Heart left ventricle (tissue), 13 donors: Measurements from ENCODE around the gene APMAP.

Experiments
- POLR2A ChIP-seq, 2 donors: fragments of 450-650 bp; IDR thresholded peaks; one replicate each; pipeline ENCODE4 v1.6.1; 2017; ENCODE audit warnings: antibody characterized with exemption in 2 of 2, mild to moderate bottlenecking in 2 of 2, moderate library complexity in 2 of 2
- TF ChIP-seq, protein P1 (sequence below), 12 donors: fragments of 200-600 bp; sonication (generic) in 4 of 12; IDR thresholded peaks; one replicate each; pipeline versions ENCODE4 v1.5.0 to v1.8.0; 2018 to 2022; ENCODE audit warnings: antibody characterized with exemption in 12 of 12, mild to moderate bottlenecking in 5 of 12
- donor health status: ischemic (EF 13 %, LVEDD 7.1; RV severe dilation, severe dysfunction).
- donor health status: DM: no; HTN: yes; CAD: no.
- donor health status: DM: no; HTN: no; CAD: no.
- donor health status: ischemic (EF 25% LVEDD 6.9; RV normal size, moderate dysfunction).
- donor health status: ischemic (EF 25% LVEDD 5.7; RV mildly dilated, moderate dysfunction).
- donor health status: ischemic (EF 35%, LVEDD 5.7; RV mildly dilated, moderate dysfunction).
- donor health status: nonischemic (EF 11% LVEDD 7.7; RV severe dilation, severe dysfunction).
- donor health status: DM: yes; HTN: yes; CAD: no.
- donor health status: PGD.
- donor health status: ischemic (EF 29% LVEDD 5.4; RV normal size, mild dysfunction).
- donor health status: nonischemic (EF 23%, LVEDD 6.1; RV moderate dilation, normal function).

DNA sequence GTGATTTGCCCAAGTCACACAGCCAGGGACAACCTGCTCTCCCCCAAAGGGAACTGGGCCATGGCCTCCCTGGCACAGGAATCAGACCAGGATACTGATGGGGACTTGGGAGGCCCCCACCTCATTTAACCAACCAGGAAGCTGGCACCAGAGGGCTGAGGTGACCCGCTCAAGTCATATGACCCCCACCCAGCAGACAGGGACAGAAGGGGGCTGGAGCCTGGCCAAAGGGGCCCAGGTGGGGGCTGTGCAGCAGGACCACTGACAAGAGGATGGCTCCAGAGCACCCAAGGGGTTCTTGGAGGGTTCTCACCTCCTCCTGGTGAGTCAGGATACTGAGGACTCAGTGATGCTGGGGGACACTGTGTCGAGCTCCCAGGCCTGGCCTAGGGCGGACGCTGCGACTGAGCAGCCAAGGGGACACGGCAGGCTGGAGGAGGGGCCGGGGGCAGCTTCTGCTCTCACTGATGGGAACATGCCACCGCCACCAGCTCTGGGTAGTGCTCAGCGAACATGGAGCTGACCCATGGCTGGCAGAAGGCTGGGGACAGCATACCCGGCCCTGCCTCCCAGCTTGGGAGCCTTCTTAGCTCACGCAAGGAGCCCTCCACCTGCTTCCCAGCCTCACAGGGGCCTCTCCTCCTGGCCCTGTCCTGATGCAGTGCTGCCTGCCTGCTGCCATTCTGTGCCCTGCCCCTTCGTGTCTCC is 42.3 kb downstream of the APMAP start:
- TF ChIP-seq, protein P1, sequence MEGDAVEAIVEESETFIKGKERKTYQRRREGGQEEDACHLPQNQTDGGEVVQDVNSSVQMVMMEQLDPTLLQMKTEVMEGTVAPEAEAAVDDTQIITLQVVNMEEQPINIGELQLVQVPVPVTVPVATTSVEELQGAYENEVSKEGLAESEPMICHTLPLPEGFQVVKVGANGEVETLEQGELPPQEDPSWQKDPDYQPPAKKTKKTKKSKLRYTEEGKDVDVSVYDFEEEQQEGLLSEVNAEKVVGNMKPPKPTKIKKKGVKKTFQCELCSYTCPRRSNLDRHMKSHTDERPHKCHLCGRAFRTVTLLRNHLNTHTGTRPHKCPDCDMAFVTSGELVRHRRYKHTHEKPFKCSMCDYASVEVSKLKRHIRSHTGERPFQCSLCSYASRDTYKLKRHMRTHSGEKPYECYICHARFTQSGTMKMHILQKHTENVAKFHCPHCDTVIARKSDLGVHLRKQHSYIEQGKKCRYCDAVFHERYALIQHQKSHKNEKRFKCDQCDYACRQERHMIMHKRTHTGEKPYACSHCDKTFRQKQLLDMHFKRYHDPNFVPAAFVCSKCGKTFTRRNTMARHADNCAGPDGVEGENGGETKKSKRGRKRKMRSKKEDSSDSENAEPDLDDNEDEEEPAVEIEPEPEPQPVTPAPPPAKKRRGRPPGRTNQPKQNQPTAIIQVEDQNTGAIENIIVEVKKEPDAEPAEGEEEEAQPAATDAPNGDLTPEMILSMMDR (IDR thresholded peaks at IDR 0.05) = no peak
- no peak for TF ChIP-seq POLR2A (IDR thresholded peaks at IDR 0.05)
